OCI-LY1 (cell line): Measurements from ENCODE around the gene USP3.

Source experiments
- H2AFZ ChIP-seq: fragments of 200-600 bp; sonication (generic), shearing (Covaris generic); 2 replicates; pipeline ENCODE4 v1.6.0; 2014; ENCODE audit warnings: antibody characterized with exemption, mild to moderate bottlenecking, low read length
- H3F3A ChIP-seq: fragments of 200-600 bp; sonication (generic), shearing (Covaris generic); 2 replicates; pipeline ENCODE4 v1.6.0; 2014; ENCODE audit warnings: mild to moderate bottlenecking, antibody characterized with exemption, low read length, moderate library complexity; ENCODE audit not compliant: insufficient read depth
- H3K27ac ChIP-seq: fragments of 200-600 bp; sonication (generic); 2 replicates; pipeline ENCODE4 v1.5.1; 2014; ENCODE audit warnings: low read length, mixed run types, mild to moderate bottlenecking, low read depth; ENCODE audit not compliant: poor library complexity, severe bottlenecking
- H3K27me3 ChIP-seq: fragments of 200-600 bp; sonication (generic); 2 replicates; pipeline ENCODE4 v1.6.0; 2014; ENCODE audit warnings: antibody characterized with exemption, mild to moderate bottlenecking, low read length, moderate library complexity; ENCODE audit not compliant: insufficient read depth
- H3K36me3 ChIP-seq: fragments of 200-600 bp; sonication (generic); 2 replicates; pipeline ENCODE4 v1.6.1; 2014; ENCODE audit warnings: mild to moderate bottlenecking, antibody characterized with exemption, low read length, moderate library complexity, mixed read lengths; ENCODE audit not compliant: insufficient read depth
- H3K4me1 ChIP-seq: fragments of 200-600 bp; sonication (generic); 2 replicates; pipeline ENCODE4 v1.5.1; 2014; ENCODE audit warnings: mild to moderate bottlenecking, low read length, moderate library complexity; ENCODE audit not compliant: insufficient read depth, severe bottlenecking
- H3K4me2 ChIP-seq: fragments of 200-600 bp; sonication (generic), shearing (Covaris generic); 2 replicates; pipeline ENCODE4 v1.6.1; 2014; ENCODE audit warnings: low read length
- H3K4me3 ChIP-seq: fragments of 200-600 bp; sonication (generic); 2 replicates; pipeline ENCODE4 v1.5.1; 2014; ENCODE audit warnings: low read length, low read depth, mild to moderate bottlenecking, mixed read lengths; ENCODE audit not compliant: poor library complexity, severe bottlenecking
- H3K79me2 ChIP-seq: fragments of 200-600 bp; shearing (Covaris generic); 2 replicates; pipeline ENCODE4 v1.6.1; 2016; ENCODE audit warnings: mixed run types, low read length, mixed read lengths; ENCODE audit not compliant: insufficient read depth
- H3K9ac ChIP-seq: fragments of 200-600 bp; sonication (generic), shearing (Covaris generic); 2 replicates; pipeline ENCODE4 v1.6.1; 2014; ENCODE audit warnings: mild to moderate bottlenecking, low read length, mixed read lengths
- H3K9me2 ChIP-seq: fragments of 200-600 bp; sonication (generic), shearing (Covaris generic); 2 replicates; pipeline ENCODE4 v1.6.1; 2014; ENCODE audit warnings: low read depth, mild to moderate bottlenecking, low read length, mixed read lengths
- H3K9me3 ChIP-seq: fragments of 200-600 bp; shearing (Covaris generic); 2 replicates; pipeline ENCODE4 v1.6.1; 2014; ENCODE audit warnings: low read length, mixed read lengths
- H4K20me1 ChIP-seq: fragments of 200-600 bp; sonication (generic), shearing (Covaris generic); 2 replicates; pipeline ENCODE4 v1.6.0; 2016; ENCODE audit warnings: mild to moderate bottlenecking, low read length; ENCODE audit not compliant: insufficient read depth
- CTCF ChIP-seq: fragments of 200-600 bp; sonication (generic), shearing (Covaris generic); IDR thresholded peaks from 2 replicates; pipeline ENCODE4 v1.5.1; 2017; ENCODE audit warnings: mild to moderate bottlenecking, antibody characterized with exemption, low read length, moderate library complexity, mixed read lengths
- EZH2 ChIP-seq: fragments of 200-600 bp; sonication (generic), shearing (Covaris generic); IDR thresholded peaks from 2 replicates; pipeline ENCODE4 v1.8.0; 2017; ENCODE audit warnings: borderline replicate concordance, mixed run types, mild to moderate bottlenecking, antibody characterized with exemption, low read length, moderate library complexity, mixed read lengths

Gene USP3

GRCh38 chr15:63473749-63473998 is 30.7 kb upstream of the USP3 start:
- H2AFZ ChIP-seq, result no peak overlapping the region
- H3K27ac ChIP-seq, result peak overlapping the region; percentile 97
- H3K9me2 ChIP-seq, result no peaks in the 10 kb centered on the region
- no peaks in the 10 kb centered on the region for H4K20me1 ChIP-seq
- peak overlapping the region; percentile 54; the same call in 1 of the 2 replicates for H3K4me2 ChIP-seq
- H3K79me2 ChIP-seq, result no peaks in the 10 kb centered on the region
- H3K4me1 ChIP-seq, result peaks cover 66% of the 10 kb centered on the region
- H3K27me3 ChIP-seq, result no peaks in the 10 kb centered on the region
- H3K9me3 ChIP-seq, result no peaks in the 10 kb centered on the region
- H3K4me3 ChIP-seq, result no peak overlapping the region
- H3K9ac ChIP-seq, result peak overlapping the region; percentile 53; the same call in 1 of the 2 replicates
- H3K36me3 ChIP-seq, result no peaks in the 10 kb centered on the region
- TF ChIP-seq EZH2 (no peak), CTCF (no peak)
- H3F3A ChIP-seq, result 0 out of 2 replicates have a peak, but pooled peaks cover 4% of the 10 kb centered on the region

GRCh38 chr15:63473999-63474809 is 30.2 kb upstream of the USP3 start:
- TF ChIP-seq CTCF (peak; percentile 29; the same call in 1 of the 2 replicates), EZH2 (no peak)
- no peak overlapping the region for H3K4me3 ChIP-seq
- no peaks in the 10 kb centered on the region for H3K27me3 ChIP-seq
- H3K79me2 ChIP-seq, result no peaks in the 10 kb centered on the region
- H3K9ac ChIP-seq, result peak overlapping the region; percentile 53; the same call in 1 of the 2 replicates
- H3K27ac ChIP-seq, result peak overlapping the region; percentile 97
- H3K9me2 ChIP-seq, result no peaks in the 10 kb centered on the region
- H3K36me3 ChIP-seq, result no peaks in the 10 kb centered on the region
- no peak overlapping the region for H2AFZ ChIP-seq
- H3K4me2 ChIP-seq, result peak overlapping the region; percentile 54
- no peaks in the 10 kb centered on the region for H4K20me1 ChIP-seq
- 0 out of 2 replicates have a peak, but pooled peaks cover 4% of the 10 kb centered on the region for H3F3A ChIP-seq
- no peaks in the 10 kb centered on the region for H3K9me3 ChIP-seq
- peaks cover 66% of the 10 kb centered on the region for H3K4me1 ChIP-seq

GRCh38 chr15:63474810-63475316 is 29.5 kb upstream of the USP3 start:
- TF ChIP-seq CTCF, result no peak
- TF ChIP-seq EZH2, result no peak
- H3K27ac ChIP-seq, result peak overlapping the region; percentile 97
- peaks cover 6% of the 10 kb centered on the region; the same call in 1 of the 2 replicates for H3F3A ChIP-seq
- H3K9ac ChIP-seq, result peak overlapping the region; percentile 53; the same call in 1 of the 2 replicates
- no peaks in the 10 kb centered on the region for H3K9me3 ChIP-seq
- no peak overlapping the region for H2AFZ ChIP-seq
- H3K79me2 ChIP-seq, result no peaks in the 10 kb centered on the region
- H3K27me3 ChIP-seq, result no peaks in the 10 kb centered on the region
- no peaks in the 10 kb centered on the region for H4K20me1 ChIP-seq
- H3K4me2 ChIP-seq, result peak overlapping the region; percentile 54
- no peak overlapping the region for H3K4me3 ChIP-seq
- no peaks in the 10 kb centered on the region for H3K9me2 ChIP-seq
- H3K4me1 ChIP-seq, result peaks cover 69% of the 10 kb centered on the region
- H3K36me3 ChIP-seq, result no peaks in the 10 kb centered on the region
